HepG2 (cell line): ENCODE data around the gene RABGGTA. TPM values are rescaled to one million over a fixed set of nuclear protein-coding genes. Genes with fewer than 3 reads are reported as not detected.

Experiments used
- AHR ChIP-seq: IDR thresholded peaks from 2 replicates; pipeline ENCODE4 v1.6.1; 2018; ENCODE audit warnings: missing genetic modification reagents, missing compliant biosample characterization
- CBX2 ChIP-seq, 2 experiments: fragments of 200-600 bp in 1 of 2; sonication (generic); formaldehyde crosslinking in 1 of 2; IDR thresholded peaks; 2 replicates each; pipeline versions ENCODE4 v1.7.0 to v1.8.1; 2018 to 2022; ENCODE audit warnings: low read depth in 2 of 2, low read length in 1 of 2, mild to moderate bottlenecking in 1 of 2, missing genetic modification reagents in 1 of 2
- HOXA9 ChIP-seq: sonication (generic); formaldehyde crosslinking; IDR thresholded peaks from 2 replicates; pipeline ENCODE4 v1.8.1; 2022; ENCODE audit warnings: missing genetic modification reagents, mild to moderate bottlenecking, moderate library complexity, borderline replicate concordance
- KLF9 ChIP-seq: IDR thresholded peaks from 2 replicates; pipeline ENCODE4 v1.6.1; 2016; ENCODE audit warnings: low read depth
- KMT2A ChIP-seq: sonication (generic); formaldehyde crosslinking; IDR thresholded peaks from 2 replicates; pipeline ENCODE4 v1.4.0; 2020; ENCODE audit warnings: missing genetic modification reagents
- MEIS1 ChIP-seq: sonication (generic); formaldehyde crosslinking; IDR thresholded peaks from 2 replicates; pipeline ENCODE4 v1.9.0; 2021; ENCODE audit warnings: mild to moderate bottlenecking, missing genetic modification reagents, moderate library complexity, borderline replicate concordance
- NFAT5 ChIP-seq: sonication (generic); formaldehyde crosslinking; IDR thresholded peaks from 2 replicates; pipeline ENCODE4 v1.4.0; 2020; ENCODE audit warnings: missing genetic modification reagents
- PITX1 ChIP-seq: sonication (generic); formaldehyde crosslinking; IDR thresholded peaks from 2 replicates; pipeline ENCODE4 v1.5.1; 2020; ENCODE audit warnings: mild to moderate bottlenecking, missing genetic modification reagents
- SRY ChIP-seq: sonication (generic); formaldehyde crosslinking; IDR thresholded peaks from 2 replicates; pipeline ENCODE4 v1.8.0; 2022; ENCODE audit warnings: mild to moderate bottlenecking, missing genetic modification reagents
- THRA ChIP-seq: sonication (generic); formaldehyde crosslinking; IDR thresholded peaks from 2 replicates; pipeline ENCODE4 v1.4.0; 2020; ENCODE audit warnings: missing genetic modification reagents, borderline replicate concordance
- TSC22D2 ChIP-seq: sonication (generic); formaldehyde crosslinking; IDR thresholded peaks from 2 replicates; pipeline ENCODE4 v1.5.1; 2020; ENCODE audit warnings: missing genetic modification reagents, mild to moderate bottlenecking, borderline replicate concordance
- ZBTB20 ChIP-seq: sonication (generic); formaldehyde crosslinking; IDR thresholded peaks from 2 replicates; pipeline ENCODE4 v1.8.1; 2023; ENCODE audit warnings: missing genetic modification reagents, low read depth, mild to moderate bottlenecking, borderline replicate concordance
- ZKSCAN1 ChIP-seq: fragments of 150-350 bp; IDR thresholded peaks from 2 replicates; pipeline ENCODE4 v1.6.1; 2014; ENCODE audit warnings: low read length
- ZNF331 ChIP-seq: sonication (generic); formaldehyde crosslinking; IDR thresholded peaks from 2 replicates; pipeline ENCODE4 v1.4.0; 2020; ENCODE audit warnings: missing genetic modification reagents
- ZNF550 ChIP-seq: sonication (generic); formaldehyde crosslinking; IDR thresholded peaks from 2 replicates; pipeline ENCODE4 v1.4.0; 2020; ENCODE audit warnings: mild to moderate bottlenecking, missing genetic modification reagents, borderline replicate concordance
- ZNF563 ChIP-seq: sonication (generic); formaldehyde crosslinking; IDR thresholded peaks from 2 replicates; pipeline ENCODE4 v1.8.0; 2022; ENCODE audit warnings: mild to moderate bottlenecking, moderate library complexity, missing genetic modification reagents
- ZNF619 ChIP-seq: sonication (generic); formaldehyde crosslinking; IDR thresholded peaks from 2 replicates; pipeline ENCODE4 v1.4.0; 2020; ENCODE audit warnings: mild to moderate bottlenecking, missing genetic modification reagents
- ZNF75D ChIP-seq: sonication (generic); formaldehyde crosslinking; IDR thresholded peaks from 2 replicates; pipeline ENCODE4 v1.8.1; 2023; ENCODE audit warnings: missing genetic modification reagents, mild to moderate bottlenecking, borderline replicate concordance
- ZNF782 ChIP-seq: sonication (generic); formaldehyde crosslinking; IDR thresholded peaks from 2 replicates; pipeline ENCODE4 v1.4.0; 2020; ENCODE audit warnings: missing genetic modification reagents, mild to moderate bottlenecking, borderline replicate concordance
- polyA plus RNA-seq, 8 experiments: library from polyadenylated mRNA; depleted of rRNA in 3 of 8; stranded (reverse) in 7 of 8; unstranded in 1 of 8; fragments of >200 nt; fragmentation: Illumina TruSeq in 4 of 8; extraction: Trizol in 4 of 8; gene quantifications; 2 replicates each; pipeline versions ENCODE4 v1.2.1 to v1.2.3, GENCODE V29; 2011 to 2016; ENCODE audit warnings: low read depth in 4 of 8, missing spikeins in 1 of 8, mixed read lengths in 1 of 8; ENCODE audit not compliant: insufficient read depth in 1 of 8
- total RNA-seq, 5 experiments: library from RNA; depleted of rRNA; stranded (reverse); fragments of >200 nt; fragmentation: Illumina TruSeq; extraction: Trizol; gene quantifications; 2 replicates each; pipeline ENCODE4 v1.2.3, GENCODE V29; 2016; ENCODE audit warnings: low read depth in 1 of 5

The RABGGTA gene
- total and polyA plus RNA-seq, 2 of the 13 experiments (the other 11 are each of a cell fraction or from before 2014, with no cell fraction given) = 57.9 to 90.8 TPM

- peak; percentile 76; the same call in 1 of the 2 replicates for TF ChIP-seq NFAT5 (CRISPR knock-in tag)
- peak; percentile 22 for TF ChIP-seq MEIS1 (CRISPR knock-in tag)
- TF ChIP-seq KMT2A (CRISPR knock-in tag) = peak; percentile 75; the same call in 1 of the 2 replicates
- peak; percentile 9; the same call in 1 of the 2 replicates for TF ChIP-seq ZKSCAN1
- TF ChIP-seq THRA = peak; percentile 21; the same call in 1 of the 2 replicates
- 0 out of 2 replicates have a peak, but pooled peaks have one; percentile 55 for TF ChIP-seq PITX1
- no peak for TF ChIP-seq AHR
- peak; percentile 95 for TF ChIP-seq ZNF619 (CRISPR knock-in tag)
- TF ChIP-seq SRY (CRISPR knock-in tag) = peak; percentile 68; the same call in 1 of the 2 replicates
- no peak for TF ChIP-seq ZNF331 (CRISPR knock-in tag)
- peak; percentile 39; the same call in 1 of the 2 replicates for TF ChIP-seq ZNF782 (CRISPR knock-in tag)
- TF ChIP-seq HOXA9 (CRISPR knock-in tag) = no peak
- no peak; the same call in 1 of the 2 replicates for TF ChIP-seq TSC22D2 (CRISPR knock-in tag)
- no peak; the same call in 1 of the 2 replicates for TF ChIP-seq ZBTB20
- no peak for TF ChIP-seq CBX2 (IDR thresholded peaks at IDR 0.05; ENCODE audit: low read depth, low read length)
- TF ChIP-seq CBX2 (CRISPR knock-in tag; IDR thresholded peaks at IDR 0.05; ENCODE audit: low read depth) = no peak
- 0 out of 2 replicates have a peak, but pooled peaks have one; percentile 24 for TF ChIP-seq KLF9 (CRISPR knock-in tag)
- TF ChIP-seq ZNF550 (CRISPR knock-in tag) = 0 out of 2 replicates have a peak, but pooled peaks have one; percentile 63
- TF ChIP-seq ZNF563 (CRISPR knock-in tag) = 0 out of 2 replicates have a peak, but pooled peaks have one; percentile 23
- TF ChIP-seq ZNF75D (CRISPR knock-in tag) = 0 out of 2 replicates have a peak, but pooled peaks have one; percentile 16
Measured at GRCh38 chr14:24231263-24232120, 39.9 kb downstream of the RABGGTA start (continued).
